GM18526 (cell line): Measurements from ENCODE around the gene NOS3.

ENCODE experiments used
- POLR2A ChIP-seq: IDR thresholded peaks from 3 replicates; pipeline ENCODE4 v1.6.1; 2011; ENCODE audit not compliant: insufficient read length; ENCODE audit errors: extremely low read depth

The NOS3 gene

DNA sequence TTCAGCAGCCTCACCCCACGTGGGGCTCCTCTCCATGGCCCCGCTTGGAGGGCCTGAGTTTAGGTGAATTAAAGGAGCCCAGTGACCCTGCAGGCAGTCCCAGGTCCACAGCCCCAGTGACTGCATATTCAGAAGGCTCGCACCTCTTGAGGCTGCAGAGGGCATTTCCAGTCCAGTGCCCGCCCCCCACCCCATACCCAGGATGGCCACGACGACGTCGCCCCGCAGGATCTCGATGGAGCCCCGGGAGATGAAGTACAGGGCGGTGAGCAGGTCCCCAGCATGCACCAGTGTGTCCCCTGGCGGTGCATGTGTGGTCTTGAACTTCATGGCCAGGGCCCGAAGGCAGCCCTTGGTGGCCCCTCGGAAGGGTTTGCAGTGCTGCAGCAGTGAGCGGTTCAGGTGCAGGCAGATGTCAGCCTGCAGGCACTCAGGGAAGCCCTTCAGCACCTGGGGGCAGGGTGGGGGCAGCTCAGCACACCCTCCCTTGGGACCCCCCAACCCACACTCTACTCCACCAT, 40.8 kb upstream of the NOS3 start:
- no peak for TF ChIP-seq POLR2A

GRCh38 chr7:150950496-150951180, 40.2 kb upstream of the NOS3 start:
- TF ChIP-seq POLR2A: no peak

DNA sequence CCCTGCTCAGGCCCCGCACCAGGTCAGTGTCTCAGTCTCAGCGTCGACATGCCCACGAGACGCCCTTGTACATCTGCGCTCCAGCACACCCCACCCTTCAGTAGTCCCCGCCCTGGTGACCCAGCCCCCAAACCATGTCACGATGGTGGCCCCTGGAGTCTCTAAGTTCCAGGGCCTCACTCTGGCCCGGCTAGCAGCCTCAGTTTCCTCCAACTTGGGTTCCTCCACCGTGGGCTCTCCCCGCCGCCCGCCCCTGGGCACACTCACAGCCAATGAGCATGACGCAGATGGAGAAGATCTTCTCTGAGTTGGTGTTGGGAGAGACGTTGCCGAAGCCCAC, 39.7 kb upstream of the NOS3 start:
- TF ChIP-seq POLR2A: no peak

GRCh38 chr7:150951521-150951920, 39.3 kb upstream of the NOS3 start:
- TF ChIP-seq POLR2A: no peak

DNA sequence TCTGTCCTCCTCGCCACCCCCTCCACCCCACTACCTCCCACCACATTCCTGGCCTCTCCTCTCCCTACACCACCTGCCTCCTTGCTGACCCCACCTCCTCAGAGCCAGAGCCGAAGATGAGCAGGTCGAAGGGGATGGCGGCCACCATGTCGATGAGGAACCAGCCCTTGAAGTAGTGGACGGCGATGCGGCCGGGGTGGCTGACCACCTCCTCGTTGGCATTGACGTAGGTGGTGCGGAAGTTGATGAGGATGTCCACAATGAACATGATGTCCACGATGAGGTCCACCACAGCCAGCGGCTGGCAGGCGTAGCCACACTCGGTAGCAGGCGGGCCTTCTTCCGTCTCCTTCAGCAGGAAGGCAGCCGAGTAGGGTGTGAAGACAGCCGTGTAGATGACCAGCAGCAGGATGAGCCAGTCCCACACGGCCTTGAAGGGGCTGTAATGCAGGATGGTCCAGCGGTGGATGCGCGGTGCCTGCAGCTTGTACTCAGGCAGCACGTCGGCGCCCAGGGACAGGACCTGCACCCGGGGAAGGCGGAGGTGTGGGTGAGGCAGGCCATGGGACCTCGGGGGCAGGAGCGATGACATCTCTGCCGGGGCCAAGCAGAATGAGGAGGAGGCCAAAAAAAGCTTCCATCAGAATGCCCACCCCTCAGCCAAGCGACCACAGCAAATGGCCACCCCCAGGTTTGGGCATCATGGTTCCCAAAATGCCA, 38.3 kb upstream of the NOS3 start:
- TF ChIP-seq POLR2A: no peak

- TF ChIP-seq POLR2A: no peak
These were observed 37.5 kb upstream of the NOS3 start for GRCh38 chr7:150953061-150953997.

DNA sequence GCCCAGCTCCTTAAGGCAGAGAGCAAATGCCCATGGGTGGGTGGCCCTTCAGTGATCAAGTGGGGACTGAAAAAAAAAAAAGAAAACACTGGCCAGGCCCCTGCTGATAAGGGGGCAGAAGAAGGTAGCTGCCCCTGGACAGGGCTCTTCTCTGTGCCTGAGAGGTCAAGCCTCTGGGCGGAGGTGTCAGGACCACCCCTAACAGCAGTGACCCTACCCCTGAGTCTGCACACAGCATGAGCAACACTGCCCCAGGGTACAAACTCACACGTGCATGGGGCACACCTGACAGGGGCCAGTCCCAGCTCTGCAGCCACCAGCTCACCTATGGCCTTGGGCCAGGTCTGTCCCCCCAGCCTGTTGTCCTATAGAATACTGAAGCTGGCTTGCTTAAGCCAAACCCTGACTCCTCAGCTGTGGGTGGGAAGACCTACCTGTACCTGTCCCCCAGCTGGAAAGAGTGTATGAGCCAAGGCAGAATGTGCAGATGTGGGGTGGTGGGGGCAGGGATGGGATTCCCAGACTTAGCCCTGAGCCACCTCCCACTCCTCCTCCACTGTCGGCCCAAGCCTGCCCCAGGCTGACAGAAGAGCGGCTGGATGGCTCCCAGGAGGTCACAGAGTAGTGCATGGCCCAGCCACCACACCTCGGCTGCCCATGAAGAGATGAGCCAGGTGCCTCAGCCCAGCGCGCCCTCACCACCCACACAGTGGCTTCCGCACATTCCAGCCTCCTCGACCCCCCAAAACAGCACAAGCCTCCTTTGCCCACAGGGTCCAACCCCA, 36.4 kb upstream of the NOS3 start:
- TF ChIP-seq POLR2A: no peak

DNA sequence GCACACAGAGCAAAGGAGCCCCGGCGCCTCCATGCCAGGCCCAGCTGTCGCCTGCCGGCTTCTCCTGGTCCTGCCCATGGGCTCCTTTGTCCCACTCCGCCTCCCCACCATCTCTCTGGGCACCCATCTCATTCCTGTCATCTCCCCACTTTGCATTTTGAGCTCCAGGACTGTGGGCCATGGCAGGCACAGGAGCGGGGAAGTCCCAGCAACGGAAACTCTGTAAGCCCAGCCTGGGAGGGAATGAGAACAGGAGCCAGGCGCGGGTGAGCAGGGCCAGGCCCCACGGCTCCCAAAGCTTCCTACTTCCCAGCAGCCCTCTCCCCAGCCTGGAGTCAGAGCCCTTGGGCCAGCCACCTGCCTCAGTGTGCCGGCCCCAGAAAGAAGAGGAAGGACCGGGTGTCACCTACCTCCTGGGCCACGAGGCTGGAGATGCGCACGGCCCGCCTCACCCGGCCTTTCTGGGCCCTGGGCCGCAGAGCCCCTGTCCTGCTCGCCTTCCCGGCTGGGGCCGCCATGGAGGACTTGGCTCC, 35.8 kb upstream of the NOS3 start:
- no peak for TF ChIP-seq POLR2A

DNA sequence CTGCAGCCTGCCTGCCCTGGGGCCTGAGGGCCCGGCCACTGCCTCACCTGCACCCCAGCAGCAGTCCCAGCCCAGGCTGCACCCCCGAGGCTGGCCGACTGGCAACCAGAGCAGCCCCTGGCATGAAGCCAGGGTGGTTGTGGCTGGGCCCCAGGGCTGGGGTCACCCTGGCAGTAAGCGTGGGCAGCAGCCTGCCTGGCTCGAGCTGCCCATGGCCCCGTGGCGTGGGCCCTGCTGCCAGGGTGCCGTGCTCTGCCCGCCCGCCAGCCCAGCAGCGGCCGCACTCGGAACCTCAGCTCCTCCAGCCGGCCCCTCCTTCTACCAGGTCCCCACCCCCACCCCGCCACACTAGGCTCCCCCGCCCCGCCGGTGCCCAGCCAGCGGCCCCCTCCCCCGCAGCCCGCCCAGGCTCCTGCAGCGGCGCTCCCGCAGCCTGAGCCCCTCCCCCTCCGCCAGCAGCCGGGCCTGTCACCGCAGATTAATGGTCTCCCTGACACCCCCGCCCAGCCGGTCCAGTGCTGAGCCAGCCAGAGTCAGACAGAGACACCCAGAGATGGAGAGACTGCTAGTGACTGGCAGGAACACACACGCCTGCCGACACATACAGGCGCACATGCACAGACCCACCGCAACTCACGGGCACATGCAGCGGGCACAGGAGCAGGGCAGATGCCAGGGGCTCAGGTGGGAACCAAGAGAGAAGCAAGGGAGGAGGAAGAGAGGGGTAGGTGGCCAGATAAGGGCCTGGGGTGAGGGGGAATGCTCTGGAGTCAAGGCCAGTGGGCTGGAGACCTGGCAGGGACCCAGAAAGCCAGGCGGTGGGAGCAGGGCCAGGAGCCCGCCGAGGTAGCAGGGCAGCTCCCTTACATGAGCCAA, 35.1 kb upstream of the NOS3 start:
- no peak for TF ChIP-seq POLR2A

GRCh38 chr7:150956395-150957132, 34.3 kb upstream of the NOS3 start:
- TF ChIP-seq POLR2A: no peak

DNA sequence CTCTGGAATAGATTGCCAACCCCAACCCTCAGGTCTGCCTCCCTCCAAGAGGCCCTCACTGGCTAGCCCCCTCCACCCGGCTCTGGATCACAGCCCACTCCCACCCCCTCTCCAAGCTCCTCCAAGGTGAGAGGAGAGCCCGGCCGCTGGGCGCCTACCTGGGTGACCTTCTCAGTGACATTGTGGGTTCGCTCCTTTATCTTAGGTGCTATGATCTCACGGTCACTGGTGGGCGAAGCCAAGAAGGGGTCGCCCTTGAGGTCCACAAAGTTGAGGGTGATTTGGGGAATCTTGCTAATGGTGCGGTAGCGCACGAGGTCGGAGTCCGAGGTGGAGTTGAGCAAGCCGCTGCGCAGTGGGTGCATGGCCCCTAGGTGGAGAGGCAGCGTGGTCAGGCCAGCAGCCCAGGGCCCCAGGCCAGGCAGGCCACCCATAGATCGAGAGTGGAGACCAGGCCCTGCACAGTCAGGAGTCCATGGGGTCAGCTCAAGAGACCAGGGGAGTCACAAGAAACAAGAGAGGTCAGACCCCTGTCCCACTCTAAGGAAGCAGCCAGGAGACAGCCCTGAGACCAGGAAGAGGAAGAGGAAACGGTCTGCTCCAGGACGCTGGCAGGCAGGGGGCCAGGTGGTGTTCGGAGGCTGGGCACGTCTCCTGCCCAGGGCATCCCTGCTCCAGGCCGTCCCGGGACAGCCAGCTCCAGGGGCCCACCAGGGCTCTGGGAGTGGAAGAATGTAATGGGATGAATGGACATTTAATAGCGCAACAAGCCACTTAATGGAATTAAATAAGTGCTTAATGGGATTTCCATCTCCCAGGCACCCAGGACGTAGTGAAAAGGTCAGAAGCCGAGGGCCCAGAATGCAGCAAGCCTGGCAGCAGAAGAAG, 33.4 kb upstream of the NOS3 start:
- no peak for TF ChIP-seq POLR2A

DNA sequence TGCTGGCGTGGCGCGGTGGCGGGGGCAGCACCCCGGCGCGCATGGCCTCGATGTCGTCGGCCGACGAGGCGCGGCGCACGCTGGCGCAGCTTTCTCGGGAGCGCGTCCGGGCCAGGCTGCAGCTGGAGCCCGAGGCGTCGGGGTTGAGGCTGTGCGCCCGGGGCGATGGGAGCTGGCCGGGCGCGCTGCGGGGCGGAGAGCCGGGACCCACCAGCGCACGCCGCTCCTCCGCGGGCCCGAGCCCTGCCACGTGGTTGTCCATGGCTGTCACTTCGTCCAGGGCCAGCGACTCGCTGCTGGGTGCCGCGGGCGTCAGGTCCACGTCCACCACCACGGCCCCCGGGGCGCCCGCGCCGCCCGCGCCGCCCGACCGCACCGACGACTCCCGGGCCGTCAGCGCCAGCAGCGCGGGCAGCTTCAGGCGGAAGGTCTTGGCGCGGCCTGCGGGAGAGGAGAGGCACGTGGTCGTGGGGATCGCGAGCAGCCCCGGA, 32.7 kb upstream of the NOS3 start:
- TF ChIP-seq POLR2A: no peak
